MM.1S (cell line): ENCODE results near the gene BRINP3.

ENCODE experiments used
- EZH2phosphoT487 ChIP-seq: fragments of 300-600 bp; sonication (generic); IDR thresholded peaks from 2 replicates; pipeline ENCODE4 v1.6.1; 2018; ENCODE audit warnings: antibody characterized with exemption, low read length
- TF ChIP-seq, protein P1 (sequence below): fragments of 300-600 bp; sonication (generic); IDR thresholded peaks from 2 replicates; pipeline ENCODE4 v1.5.1; 2016; ENCODE audit warnings: antibody characterized with exemption, low read length, mixed read lengths

- TF ChIP-seq EZH2phosphoT487, result no peak
- TF ChIP-seq, protein P1, sequence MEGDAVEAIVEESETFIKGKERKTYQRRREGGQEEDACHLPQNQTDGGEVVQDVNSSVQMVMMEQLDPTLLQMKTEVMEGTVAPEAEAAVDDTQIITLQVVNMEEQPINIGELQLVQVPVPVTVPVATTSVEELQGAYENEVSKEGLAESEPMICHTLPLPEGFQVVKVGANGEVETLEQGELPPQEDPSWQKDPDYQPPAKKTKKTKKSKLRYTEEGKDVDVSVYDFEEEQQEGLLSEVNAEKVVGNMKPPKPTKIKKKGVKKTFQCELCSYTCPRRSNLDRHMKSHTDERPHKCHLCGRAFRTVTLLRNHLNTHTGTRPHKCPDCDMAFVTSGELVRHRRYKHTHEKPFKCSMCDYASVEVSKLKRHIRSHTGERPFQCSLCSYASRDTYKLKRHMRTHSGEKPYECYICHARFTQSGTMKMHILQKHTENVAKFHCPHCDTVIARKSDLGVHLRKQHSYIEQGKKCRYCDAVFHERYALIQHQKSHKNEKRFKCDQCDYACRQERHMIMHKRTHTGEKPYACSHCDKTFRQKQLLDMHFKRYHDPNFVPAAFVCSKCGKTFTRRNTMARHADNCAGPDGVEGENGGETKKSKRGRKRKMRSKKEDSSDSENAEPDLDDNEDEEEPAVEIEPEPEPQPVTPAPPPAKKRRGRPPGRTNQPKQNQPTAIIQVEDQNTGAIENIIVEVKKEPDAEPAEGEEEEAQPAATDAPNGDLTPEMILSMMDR, result no peak
Observed at GRCh38 chr1:190168116-190168892, 309.4 kb downstream of the BRINP3 start.
